Hematopoietic multipotent progenitor cell treated with erythropoietin and hydrocortisone succinate and interleukin-3 and kit ligand, for 8 days (in vitro differentiated cells): Measurements from ENCODE around the gene FARP1.

Experiments used
- DNase-seq: peaks from one replicate; pipeline ENCODE4 v3.0.0-alpha.2; 2015

Gene FARP1

GRCh38 chr13:98474292-98474691 is 331.4 kb downstream of the FARP1 start:
- no peak for DNase-seq

DNA sequence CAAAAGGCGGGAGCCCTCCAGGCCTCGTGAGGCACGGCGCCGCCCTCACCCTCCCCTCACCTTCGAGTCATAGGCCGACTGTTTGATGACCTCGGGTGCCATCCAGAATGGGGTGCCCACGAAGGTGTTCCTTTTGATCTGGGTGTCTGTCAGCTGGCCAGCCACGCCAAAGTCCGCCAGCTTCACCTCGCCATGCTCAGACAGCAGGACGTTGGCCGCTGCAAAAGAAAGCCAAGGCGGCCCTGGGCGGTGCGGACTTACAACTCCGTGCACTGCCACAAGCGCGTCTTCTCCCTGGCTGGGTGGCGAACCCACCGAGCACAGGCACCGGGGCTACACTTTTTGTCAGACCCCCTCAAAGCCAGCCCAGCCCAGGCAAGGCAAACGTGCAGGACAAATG is 331.9 kb downstream of the FARP1 start:
- DNase-seq = no peak

- DNase-seq = no peak
Observed at GRCh38 chr13:98475522-98475921, 332.6 kb downstream of the FARP1 start.

- DNase-seq = no peak
Observed at GRCh38 chr13:98476106-98476505, 333.2 kb downstream of the FARP1 start.

GRCh38 chr13:98476538-98476966 is 333.7 kb downstream of the FARP1 start:
- DNase-seq = peak; percentile 76

GRCh38 chr13:98478189-98479129 is 335.6 kb downstream of the FARP1 start:
- peak; percentile 24 for DNase-seq

GRCh38 chr13:98479496-98480003 is 336.7 kb downstream of the FARP1 start:
- DNase-seq = no peak

- no peak for DNase-seq
Observed at GRCh38 chr13:98480915-98481877, 338.3 kb downstream of the FARP1 start.

DNA sequence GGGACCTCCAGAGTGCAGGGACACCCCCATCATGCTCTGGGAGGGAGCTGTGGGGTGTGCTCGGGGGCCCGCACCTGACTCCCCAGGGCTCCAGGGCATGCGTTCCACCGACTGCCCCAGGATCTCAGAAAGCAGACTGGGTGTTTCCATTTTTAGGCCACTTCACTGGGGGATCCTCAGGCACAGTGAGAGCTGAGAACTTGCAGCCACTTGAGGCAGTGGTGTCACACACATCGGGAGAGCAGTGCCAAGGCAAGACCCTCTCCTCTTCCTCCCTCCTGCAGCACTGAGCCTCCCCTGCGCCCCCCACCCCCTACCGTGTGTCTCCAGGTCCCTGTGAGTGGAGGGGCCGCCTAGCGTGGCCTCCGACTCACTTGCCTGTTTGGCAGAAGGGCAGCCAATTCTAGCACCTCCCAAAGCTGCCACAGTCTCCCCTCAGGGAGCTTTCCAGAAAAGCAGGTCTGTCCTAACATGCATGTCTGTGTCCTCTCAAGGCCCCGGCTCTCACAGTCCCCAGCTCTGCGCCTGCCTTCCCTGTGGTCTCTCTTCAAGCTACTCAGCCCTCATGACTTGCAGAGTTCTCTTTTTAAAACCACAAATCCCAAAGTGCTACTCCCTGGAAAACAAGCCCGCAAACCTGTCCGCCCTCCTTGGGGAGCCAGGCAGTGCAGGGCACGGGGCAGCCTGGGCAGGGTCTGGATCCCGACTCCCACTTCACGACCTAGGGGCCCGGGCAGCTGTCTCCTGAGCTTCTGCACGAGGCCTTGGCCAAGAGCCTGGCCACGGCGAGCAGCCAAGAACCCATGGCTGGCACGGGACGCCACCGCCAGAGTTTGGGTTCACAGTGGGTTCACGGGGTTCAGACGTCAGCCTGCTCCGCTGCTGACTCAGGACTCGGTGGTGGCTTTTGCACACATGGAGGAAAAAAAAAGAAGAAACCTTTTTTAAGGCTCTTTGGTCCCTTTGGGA is 339.9 kb downstream of the FARP1 start:
- DNase-seq = no peak

GRCh38 chr13:98483601-98484288 is 340.9 kb downstream of the FARP1 start:
- DNase-seq = no peak

GRCh38 chr13:98484289-98485219 is 341.7 kb downstream of the FARP1 start:
- peak; percentile 56 for DNase-seq

DNA sequence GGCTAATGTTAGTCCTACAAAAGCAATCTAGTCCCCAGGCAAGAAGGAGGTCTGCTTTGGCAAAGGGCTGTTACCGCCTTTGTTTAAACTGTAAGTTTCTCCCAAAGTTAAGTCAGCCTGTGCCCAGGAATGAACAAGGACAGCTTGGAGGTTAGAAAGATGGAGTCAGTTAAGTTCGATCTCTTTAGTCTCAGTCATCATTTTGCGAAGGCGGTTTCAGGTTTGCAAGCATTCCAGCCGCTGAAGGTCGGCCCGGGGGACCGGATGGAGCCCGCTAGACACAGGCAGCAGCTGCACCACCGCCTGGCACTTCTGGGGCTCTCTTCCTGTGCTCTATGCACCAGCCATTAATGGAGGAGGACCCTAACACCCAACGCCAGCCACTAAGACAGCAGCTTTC is 342.7 kb downstream of the FARP1 start:
- no peak for DNase-seq

- DNase-seq = no peak
Observed at GRCh38 chr13:98486412-98486811, 343.5 kb downstream of the FARP1 start.

GRCh38 chr13:98487016-98487415 is 344.1 kb downstream of the FARP1 start:
- no peak for DNase-seq

DNA sequence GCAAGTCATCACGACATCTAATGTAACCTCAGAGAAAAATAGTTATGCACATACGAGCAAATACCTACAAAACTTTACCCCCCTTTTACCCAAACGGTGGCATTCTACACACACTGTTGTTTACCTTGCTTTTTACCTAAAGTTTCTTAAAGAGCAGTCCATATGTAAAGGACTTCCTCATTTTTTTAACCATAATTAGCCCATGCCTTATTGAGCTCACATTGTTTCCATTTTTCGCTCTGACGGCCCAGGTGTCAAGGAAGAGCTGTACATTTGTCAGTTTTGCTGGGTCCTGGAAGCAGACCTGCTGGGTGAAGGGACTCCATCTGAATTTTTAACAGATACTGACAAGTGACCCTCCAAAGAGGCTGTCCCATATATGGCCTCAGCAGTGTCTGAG is 344.6 kb downstream of the FARP1 start:
- no peak for DNase-seq

GRCh38 chr13:98488736-98489135 is 345.8 kb downstream of the FARP1 start:
- DNase-seq = no peak

DNA sequence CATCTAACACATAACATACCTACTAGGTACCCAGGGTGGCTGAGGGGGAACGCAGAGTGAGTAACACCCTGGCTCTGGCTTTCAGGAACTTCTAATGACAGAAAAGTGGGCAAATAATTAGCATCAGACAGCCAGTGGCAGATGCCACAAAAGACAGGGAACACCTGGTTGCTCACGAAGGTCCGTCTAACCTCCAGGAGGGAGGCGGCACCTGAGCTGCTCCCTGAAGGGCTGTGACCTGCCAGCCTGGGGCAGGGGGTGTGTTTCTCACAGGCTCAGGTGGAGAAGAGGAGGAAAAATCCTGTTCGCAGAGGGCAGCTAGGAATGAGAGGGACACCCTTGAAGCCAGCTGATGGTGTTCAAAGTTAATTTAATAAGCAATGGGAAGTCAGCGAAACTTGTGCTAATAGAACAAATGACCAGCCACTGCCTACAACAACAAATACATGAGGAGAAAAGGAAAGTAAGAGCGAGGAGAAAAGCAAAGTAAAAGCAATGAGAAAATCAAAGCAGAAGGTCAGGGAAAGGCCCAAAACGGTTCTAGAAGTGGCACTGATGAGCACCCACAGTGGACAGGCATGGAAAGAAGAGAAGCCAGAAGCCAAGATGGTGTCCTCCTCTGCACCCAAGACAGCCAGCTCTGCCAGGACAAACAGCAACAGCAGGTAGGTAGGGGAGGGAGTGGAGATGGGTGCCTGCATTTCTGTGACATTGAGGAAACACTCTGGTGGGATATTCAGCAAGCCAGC is 346.7 kb downstream of the FARP1 start:
- no peak for DNase-seq

- no peak for DNase-seq
Observed at GRCh38 chr13:98490195-98490836, 347.4 kb downstream of the FARP1 start.

GRCh38 chr13:98490866-98491265 is 348.0 kb downstream of the FARP1 start:
- DNase-seq = no peak
